H9 (cell line): ENCODE data around the gene NUDT9. TPM values are rescaled to one million over a fixed set of nuclear protein-coding genes. Genes with fewer than 3 reads are reported as not detected.

Experiments
- DNase-seq: peaks from one replicate; pipeline ENCODE4 v3.0.0-alpha.2; 2017
- H2AFZ ChIP-seq: one replicate; pipeline ENCODE4 v1.6.1; 2013; ENCODE audit warnings: mild to moderate bottlenecking, low read length, control low read depth, moderate library complexity
- H2AK5ac ChIP-seq: 2 replicates; pipeline ENCODE4 v1.6.1; 2013; ENCODE audit warnings: low read length, control low read depth, mixed read lengths; ENCODE audit not compliant: insufficient read length
- H2BK120ac ChIP-seq: one replicate; pipeline ENCODE4 v1.6.1; 2013; ENCODE audit warnings: low read depth, mild to moderate bottlenecking, low read length, control low read depth, inconsistent platforms; ENCODE audit not compliant: poor library complexity, severe bottlenecking
- H2BK12ac ChIP-seq: 2 replicates; pipeline ENCODE4 v1.6.1; 2013; ENCODE audit warnings: low read length, control low read depth, mixed read lengths, low read depth; ENCODE audit not compliant: insufficient read length
- H2BK15ac ChIP-seq: 2 replicates; pipeline ENCODE4 v1.6.1; 2013; ENCODE audit warnings: low read depth, low read length, control low read depth
- H2BK20ac ChIP-seq: one replicate; pipeline ENCODE4 v1.6.1; 2013; ENCODE audit warnings: low read depth, mild to moderate bottlenecking, low read length, control low read depth, inconsistent platforms; ENCODE audit not compliant: poor library complexity, severe bottlenecking
- H2BK5ac ChIP-seq: 2 replicates; pipeline ENCODE4 v1.6.1; 2013; ENCODE audit warnings: low read length, control low read depth, mixed read lengths; ENCODE audit not compliant: insufficient read length
- H3K14ac ChIP-seq: 2 replicates; pipeline ENCODE4 v1.6.1; 2013; ENCODE audit warnings: low read length, control low read depth; ENCODE audit not compliant: insufficient read depth
- H3K18ac ChIP-seq: 2 replicates; pipeline ENCODE4 v1.6.1; 2013; ENCODE audit warnings: low read depth, mild to moderate bottlenecking, mixed read lengths, low read length, control low read depth; ENCODE audit not compliant: insufficient read length
- H3K23ac ChIP-seq: 2 replicates; pipeline ENCODE4 v1.6.1; 2013; ENCODE audit warnings: low read length, control low read depth, mixed read lengths, low read depth; ENCODE audit not compliant: insufficient read length
- H3K23me2 ChIP-seq: 2 replicates; pipeline ENCODE4 v1.6.1; 2013; ENCODE audit warnings: low read depth, mild to moderate bottlenecking, mixed read lengths, low read length, control low read depth; ENCODE audit not compliant: insufficient read length, poor library complexity, severe bottlenecking
- H3K27ac ChIP-seq: 2 replicates; pipeline ENCODE4 v1.5.1; 2013; ENCODE audit warnings: low read length, control low read depth, mixed read lengths, low read depth; ENCODE audit not compliant: insufficient read length
- H3K27me3 ChIP-seq: 2 replicates; pipeline ENCODE4 v1.6.1; 2013; ENCODE audit warnings: low read length, control low read depth, inconsistent platforms; ENCODE audit not compliant: insufficient read depth
- H3K4ac ChIP-seq: 2 replicates; pipeline ENCODE4 v1.6.1; 2013; ENCODE audit warnings: low read depth, mild to moderate bottlenecking, control low read depth, inconsistent platforms, low read length, moderate library complexity
- H3K4me1 ChIP-seq: 2 replicates; pipeline ENCODE4 v1.6.1; 2013; ENCODE audit warnings: low read length, control low read depth, inconsistent platforms; ENCODE audit not compliant: insufficient read depth
- H3K4me2 ChIP-seq: 2 replicates; pipeline ENCODE4 v1.6.1; 2013; ENCODE audit warnings: low read length, control low read depth, mixed read lengths; ENCODE audit not compliant: insufficient read length, insufficient read depth
- H3K56ac ChIP-seq: 2 replicates; pipeline ENCODE4 v1.6.1; 2013; ENCODE audit warnings: low read depth, mild to moderate bottlenecking, mixed read lengths, low read length, control low read depth; ENCODE audit not compliant: insufficient read length
- H3K79me1 ChIP-seq: 2 replicates; pipeline ENCODE4 v1.6.1; 2013; ENCODE audit warnings: low read depth, mild to moderate bottlenecking, moderate library complexity, low read length, control low read depth, inconsistent platforms; ENCODE audit not compliant: insufficient read depth, poor library complexity, severe bottlenecking
- H3K79me2 ChIP-seq: 2 replicates; pipeline ENCODE4 v1.6.1; 2013; ENCODE audit warnings: low read length, control low read depth, inconsistent platforms; ENCODE audit not compliant: insufficient read depth
- H3K9ac ChIP-seq: 2 replicates; pipeline ENCODE4 v1.6.1; 2013; ENCODE audit warnings: low read length, control low read depth, mixed read lengths; ENCODE audit not compliant: insufficient read length; ENCODE audit errors: extremely low read depth
- H3K9me3 ChIP-seq: one replicate; pipeline ENCODE4 v1.6.1; 2013; ENCODE audit warnings: low read depth, low read length, inconsistent platforms; ENCODE audit not compliant: control insufficient read depth
- H3T11ph ChIP-seq: one replicate; pipeline ENCODE4 v1.6.1; 2013; ENCODE audit warnings: mild to moderate bottlenecking, low read length, control low read depth, inconsistent platforms
- H4K20me1 ChIP-seq: one replicate; pipeline ENCODE4 v1.6.1; 2013; ENCODE audit not compliant: control insufficient read depth, insufficient read length, insufficient read depth
- H4K5ac ChIP-seq: 2 replicates; pipeline ENCODE4 v1.6.1; 2013; ENCODE audit warnings: low read depth, mild to moderate bottlenecking, mixed read lengths, low read length, control low read depth; ENCODE audit not compliant: insufficient read length
- H4K8ac ChIP-seq: replicated peaks from 2 replicates; pipeline ENCODE4 v1.6.1; 2013; ENCODE audit warnings: low read length, control low read depth, mixed read lengths, low read depth; ENCODE audit not compliant: insufficient read length
- H4K91ac ChIP-seq: 2 replicates; pipeline ENCODE4 v1.6.1; 2013; ENCODE audit warnings: low read depth, mild to moderate bottlenecking, moderate library complexity, mixed read lengths, low read length, control low read depth; ENCODE audit not compliant: insufficient read length
- H3K27ac Mint-ChIP-seq, 3 experiments: 2 replicates in 2 of 3; 3 replicates in 1 of 3; pipeline ENCODE4 v1.8.0; 2020 to 2021; ENCODE audit warnings: mixed read lengths in 3 of 3, mild to moderate bottlenecking in 1 of 3, moderate library complexity in 1 of 3
- H3K27me3 Mint-ChIP-seq: 2 replicates; pipeline ENCODE4 v1.8.0; 2021; ENCODE audit warnings: low read depth, mild to moderate bottlenecking, moderate library complexity, mixed read lengths
- H3K36me3 Mint-ChIP-seq, 3 experiments: 2 replicates in 2 of 3; 3 replicates in 1 of 3; pipeline ENCODE4 v1.8.0; 2020 to 2021; ENCODE audit warnings: low read depth in 3 of 3, mixed read lengths in 3 of 3; ENCODE audit not compliant: insufficient read depth in 1 of 3
- H3K4me1 Mint-ChIP-seq, 2 experiments: 2 replicates each; pipeline ENCODE4 v1.8.0; 2020; ENCODE audit warnings: mixed read lengths in 2 of 2
- H3K4me3 Mint-ChIP-seq, 2 experiments: 2 replicates in 1 of 2; 3 replicates in 1 of 2; pipeline ENCODE4 v1.8.0; 2020 to 2021; ENCODE audit warnings: mild to moderate bottlenecking in 2 of 2, mixed read lengths in 2 of 2, moderate library complexity in 1 of 2
- H3K9me3 Mint-ChIP-seq, 2 experiments: 2 replicates in 1 of 2; 3 replicates in 1 of 2; pipeline ENCODE4 v1.8.0; 2020; ENCODE audit warnings: mild to moderate bottlenecking in 2 of 2, mixed read lengths in 2 of 2, moderate library complexity in 1 of 2
- WGBS: extraction: QIAGEN DNeasy Blood & Tissue Kit; methylation state at CpG from one replicate; pipeline ENCODE4 v1.1.7; 2013; ENCODE audit warnings: missing lambda C conversion rate, low lambda C conversion rate, mixed read lengths; ENCODE audit not compliant: insufficient read length; ENCODE audit errors: extremely low coverage; 5-methylcytosine and 5-hydroxymethylcytosine counted together
- total RNA-seq: library from RNA; stranded (reverse); gene quantifications from 2 replicates; pipeline ENCODE4 v1.2.1, GENCODE V29; 2021
- TF ChIP-seq, protein P1 (sequence below): fragments of 200-600 bp; sonication (generic); conservative IDR thresholded peaks from 3 replicates; pipeline ENCODE4 v1.8.0; 2021; ENCODE audit warnings: antibody characterized with exemption, mild to moderate bottlenecking

Gene NUDT9
- total RNA-seq, 1 experiment from 2014 or later: 28.5 TPM

GRCh38 chr4:87399148-87399547 is 23.2 kb upstream of the NUDT9 start:
- Histone ChIP-seq H3K79me1 (no peaks in the 10 kb centered on the region), H2BK12ac (no peak overlapping the region), H3K18ac (no peak overlapping the region), H4K91ac (no peak overlapping the region), H3K56ac (no peak overlapping the region), H2BK20ac (no peak overlapping the region), H3K79me2 (no peaks in the 10 kb centered on the region), H3K4me1 (no peaks in the 10 kb centered on the region), H2AK5ac (no peak overlapping the region), H3K27ac (no peak overlapping the region), H4K5ac (no peak overlapping the region), H3K9ac (no peak overlapping the region), H4K20me1 (no peaks in the 10 kb centered on the region), H3K4ac (no peak overlapping the region), H3K23ac (no peak overlapping the region), H2BK120ac (no peak overlapping the region), H2BK15ac (no peak overlapping the region), H3T11ph (no peak overlapping the region), H2BK5ac (no peak overlapping the region), H3K23me2 (no peaks in the 10 kb centered on the region), H3K4me2 (no peak overlapping the region), H3K14ac (no peak overlapping the region), H4K8ac (no peak overlapping the region), H3K27me3 (no peaks in the 10 kb centered on the region), H3K9me3 (no peaks in the 10 kb centered on the region), H2AFZ (no peak overlapping the region)
- peaks cover 7 to 12% of the 10 kb centered on the region in 2 experiments; a peak in 4 of 5 replicates for H3K9me3 Mint-ChIP-seq
- no peaks in the 10 kb centered on the region for H3K4me1 Mint-ChIP-seq
- H3K36me3 Mint-ChIP-seq: peaks cover 0 to 11% (median 6%) of the 10 kb centered on the region in 3 experiments; a peak in 3 of 7 replicates
- TF ChIP-seq, protein P1, sequence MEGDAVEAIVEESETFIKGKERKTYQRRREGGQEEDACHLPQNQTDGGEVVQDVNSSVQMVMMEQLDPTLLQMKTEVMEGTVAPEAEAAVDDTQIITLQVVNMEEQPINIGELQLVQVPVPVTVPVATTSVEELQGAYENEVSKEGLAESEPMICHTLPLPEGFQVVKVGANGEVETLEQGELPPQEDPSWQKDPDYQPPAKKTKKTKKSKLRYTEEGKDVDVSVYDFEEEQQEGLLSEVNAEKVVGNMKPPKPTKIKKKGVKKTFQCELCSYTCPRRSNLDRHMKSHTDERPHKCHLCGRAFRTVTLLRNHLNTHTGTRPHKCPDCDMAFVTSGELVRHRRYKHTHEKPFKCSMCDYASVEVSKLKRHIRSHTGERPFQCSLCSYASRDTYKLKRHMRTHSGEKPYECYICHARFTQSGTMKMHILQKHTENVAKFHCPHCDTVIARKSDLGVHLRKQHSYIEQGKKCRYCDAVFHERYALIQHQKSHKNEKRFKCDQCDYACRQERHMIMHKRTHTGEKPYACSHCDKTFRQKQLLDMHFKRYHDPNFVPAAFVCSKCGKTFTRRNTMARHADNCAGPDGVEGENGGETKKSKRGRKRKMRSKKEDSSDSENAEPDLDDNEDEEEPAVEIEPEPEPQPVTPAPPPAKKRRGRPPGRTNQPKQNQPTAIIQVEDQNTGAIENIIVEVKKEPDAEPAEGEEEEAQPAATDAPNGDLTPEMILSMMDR: no peak
- H3K27me3 Mint-ChIP-seq: no peaks in the 10 kb centered on the region
- no peak overlapping the region for H3K4me3 Mint-ChIP-seq
- H3K27ac Mint-ChIP-seq: no peak overlapping the region
- no CpG with 5 or more reads among the region's 3 CpGs for WGBS
- peak; percentile 62 for DNase-seq
